H1 (cell line): Measurements from ENCODE around the gene ZNF697. TPM values are rescaled to one million over a fixed set of nuclear protein-coding genes. Genes with fewer than 3 reads are reported as not detected.

Source experiments
- POLR2AphosphoS5 ChIP-seq: IDR thresholded peaks from 2 replicates; pipeline ENCODE4 v1.6.1; 2011; ENCODE audit warnings: low read depth, low read length
- polyA plus RNA-seq, 7 experiments: library from polyadenylated mRNA; depleted of rRNA in 3 of 7; stranded (reverse) in 5 of 7; unstranded in 2 of 7; fragments of >200 nt in 5 of 7; fragments of 200-250 nt in 2 of 7; gene quantifications; 1 replicate in 5 of 7; 2 replicates in 1 of 7; 4 replicates in 1 of 7; pipeline versions ENCODE4 v1.2.1 to v1.2.3, GENCODE V29; 2011 to 2013; ENCODE audit warnings: missing spikeins in 2 of 7, mixed read lengths in 2 of 7
- total RNA-seq: library from RNA; stranded (reverse); fragmentation: NEBNext Ultra II Directional; extraction: Animal tissue kit (Norgen Biotek cat#: 25700); gene quantifications from 2 replicates; pipeline ENCODE4 v1.2.1, GENCODE V29; 2021

Gene ZNF697
- total and polyA plus RNA-seq, 2 of the 8 experiments (the other 6 are each of a cell fraction or from before 2014, with no cell fraction given), result 5.6 to 18.3 TPM

DNA sequence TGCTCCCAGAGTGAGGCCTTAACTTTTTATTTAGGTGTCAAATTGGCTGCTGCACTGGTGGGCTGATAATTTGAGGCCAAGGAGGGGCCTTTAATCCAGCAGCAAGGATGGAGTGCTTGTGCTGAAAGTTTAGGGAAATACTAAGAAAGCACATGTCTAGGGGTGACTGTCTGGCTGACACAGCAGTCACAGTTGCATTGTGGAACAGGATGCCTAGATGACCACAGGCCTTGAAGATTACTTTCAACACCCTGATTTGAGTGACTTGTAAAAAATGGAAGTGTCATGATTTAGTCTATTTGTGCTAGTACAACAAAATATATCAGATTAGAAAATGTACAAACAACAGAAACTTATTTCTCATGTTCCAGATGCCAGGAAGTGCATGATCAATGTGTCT is 57.7 kb downstream of the ZNF697 start (continued):
- TF ChIP-seq POLR2AphosphoS5, result no peak
- TF ChIP-seq, all 59 proteins: peak for 0
